Progenitor cell of endocrine pancreas (in vitro differentiated cells): Measurements from ENCODE around the gene ODAD2. TPM values are rescaled to one million over a fixed set of nuclear protein-coding genes. Genes with fewer than 3 reads are reported as not detected.

Experiments used
- DNase-seq: peaks from one replicate; pipeline ENCODE4 v3.0.0; 2021; ENCODE audit warnings: low spot score; ENCODE audit not compliant: unreplicated experiment
- H3K27ac Mint-ChIP-seq: 2 replicates; pipeline ENCODE4 v1.8.0; 2021; ENCODE audit warnings: mild to moderate bottlenecking, moderate library complexity, mixed read lengths
- H3K27me3 Mint-ChIP-seq: 2 replicates; pipeline ENCODE4 v1.8.0; 2021; ENCODE audit warnings: mixed read lengths
- H3K36me3 Mint-ChIP-seq: 2 replicates; pipeline ENCODE4 v1.8.0; 2022; ENCODE audit warnings: mixed read lengths; ENCODE audit not compliant: insufficient read depth
- H3K4me1 Mint-ChIP-seq: 2 replicates; pipeline ENCODE4 v1.8.0; 2021; ENCODE audit warnings: low read depth, mixed read lengths
- H3K4me3 Mint-ChIP-seq: 2 replicates; pipeline ENCODE4 v1.8.0; 2021; ENCODE audit warnings: low read depth, mild to moderate bottlenecking, moderate library complexity, mixed read lengths
- H3K9me3 Mint-ChIP-seq: 2 replicates; pipeline ENCODE4 v1.8.0; 2021; ENCODE audit warnings: low read depth, mixed read lengths
- CTCF ChIP-seq: fragments of 200-600 bp; sonication (generic); IDR thresholded peaks from one replicate; pipeline ENCODE4 v1.5.0; 2021; ENCODE audit warnings: antibody characterized with exemption, mild to moderate bottlenecking; ENCODE audit not compliant: unreplicated experiment
- total RNA-seq: library from RNA; stranded (reverse); gene quantifications from 2 replicates; pipeline ENCODE4 v1.2.1, GENCODE V29; 2021

Gene ODAD2
- total RNA-seq, 1 donor from 2014 or later = 0.67 TPM

DNA sequence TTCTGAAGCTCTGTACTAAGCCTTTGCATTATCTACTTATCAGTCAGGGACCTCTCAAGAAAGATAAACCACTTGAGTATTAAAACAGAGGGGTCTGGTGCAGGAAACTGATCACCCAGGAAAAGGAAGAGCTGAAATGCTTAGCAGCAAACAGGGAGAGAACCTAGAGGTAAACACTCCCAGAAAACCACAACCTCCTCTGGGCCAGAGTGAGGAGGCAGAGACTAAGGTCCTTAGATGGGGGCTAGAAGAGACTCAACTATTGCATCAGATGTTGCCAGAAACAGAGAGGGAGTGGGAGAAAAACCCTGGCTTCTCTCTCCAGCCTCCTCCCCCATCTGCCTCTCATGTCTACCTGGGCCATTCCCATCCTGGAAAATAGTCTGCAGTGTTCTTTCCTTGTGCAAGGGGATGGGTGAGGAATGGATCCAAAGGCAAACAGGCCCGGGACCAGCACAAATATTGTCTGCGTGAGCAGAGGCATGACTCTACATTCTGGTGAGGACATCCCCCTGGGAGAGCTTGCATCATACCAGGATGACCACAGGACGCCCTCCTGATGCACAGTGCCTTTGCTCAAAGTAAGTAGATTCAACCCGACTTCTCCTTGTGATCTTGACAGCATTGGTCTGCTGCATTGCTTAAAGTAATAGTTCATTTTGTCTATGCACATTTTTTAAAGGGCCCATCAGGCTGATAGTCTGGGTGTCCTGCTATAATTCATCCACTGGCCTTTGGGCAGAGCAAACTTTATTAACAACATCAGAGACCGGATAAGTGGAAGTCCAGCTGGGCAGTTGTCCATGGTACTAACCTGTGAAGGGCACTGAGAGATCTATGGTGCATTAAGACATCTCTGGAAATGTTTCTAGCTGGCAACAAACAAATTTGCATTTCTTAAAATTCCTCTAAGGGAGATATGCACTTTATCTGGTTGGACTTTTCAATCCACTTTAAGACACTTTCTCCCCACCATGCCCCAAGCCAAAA lies 22.4 kb upstream of the ODAD2 start:
- DNase-seq = no peak
- H3K27ac Mint-ChIP-seq = no peak overlapping the region
- H3K4me1 Mint-ChIP-seq = no peaks in the 10 kb centered on the region
- no peaks in the 10 kb centered on the region for H3K36me3 Mint-ChIP-seq
- no peaks in the 10 kb centered on the region for H3K9me3 Mint-ChIP-seq
- H3K4me3 Mint-ChIP-seq = no peak overlapping the region
- no peaks in the 10 kb centered on the region for H3K27me3 Mint-ChIP-seq
- no peak for TF ChIP-seq CTCF

- TF ChIP-seq CTCF = no peak
- no peaks in the 10 kb centered on the region for H3K36me3 Mint-ChIP-seq
- no peaks in the 10 kb centered on the region for H3K9me3 Mint-ChIP-seq
- no peak for DNase-seq
- H3K27me3 Mint-ChIP-seq = no peaks in the 10 kb centered on the region
- H3K4me3 Mint-ChIP-seq = no peak overlapping the region
- no peak overlapping the region for H3K27ac Mint-ChIP-seq
- no peaks in the 10 kb centered on the region for H3K4me1 Mint-ChIP-seq
These were observed 21.4 kb upstream of the ODAD2 start for GRCh38 chr10:28020080-28020860.

- Mint-ChIP-seq H3K9me3 (peaks cover 5% of the 10 kb centered on the region), H3K27ac (no peak overlapping the region), H3K4me3 (no peak overlapping the region), H3K4me1 (no peaks in the 10 kb centered on the region), H3K27me3 (peaks cover 3% of the 10 kb centered on the region), H3K36me3 (peaks cover 2% of the 10 kb centered on the region)
- no peak for TF ChIP-seq CTCF
- no peak for DNase-seq
These were observed 15.8 kb upstream of the ODAD2 start for GRCh38 chr10:28014651-28015050.

DNA sequence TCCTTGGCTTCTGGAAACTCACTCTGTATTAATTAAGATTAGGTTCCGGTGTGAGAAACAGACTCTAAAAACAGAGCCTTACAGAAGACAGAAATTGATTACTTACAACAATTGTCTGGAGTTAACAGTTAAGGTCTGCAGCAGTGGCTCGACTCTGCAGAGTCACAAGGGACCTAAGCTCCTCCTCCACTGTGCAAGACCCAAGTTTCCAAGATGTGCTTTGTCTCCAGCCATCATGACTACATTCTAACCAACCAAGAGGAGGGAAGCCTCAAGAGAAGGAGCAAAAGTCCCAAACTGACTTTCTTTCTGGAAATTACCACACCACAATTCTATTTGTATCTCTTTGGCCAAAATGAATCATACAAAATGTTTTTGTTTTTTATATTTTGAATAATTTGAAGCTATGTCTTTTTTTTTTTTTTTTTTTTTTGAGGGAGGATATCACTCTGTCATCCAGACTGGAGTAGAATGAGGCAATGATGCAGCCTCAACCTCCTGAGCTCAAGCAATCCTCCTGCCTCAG lies 14.2 kb upstream of the ODAD2 start:
- DNase-seq = no peak
- H3K9me3 Mint-ChIP-seq = peaks cover 5% of the 10 kb centered on the region
- H3K27ac Mint-ChIP-seq = no peak overlapping the region
- no peak overlapping the region for H3K4me3 Mint-ChIP-seq
- peaks cover 3% of the 10 kb centered on the region for H3K27me3 Mint-ChIP-seq
- TF ChIP-seq CTCF = no peak
- H3K36me3 Mint-ChIP-seq = peaks cover 2% of the 10 kb centered on the region
- no peaks in the 10 kb centered on the region for H3K4me1 Mint-ChIP-seq

DNA sequence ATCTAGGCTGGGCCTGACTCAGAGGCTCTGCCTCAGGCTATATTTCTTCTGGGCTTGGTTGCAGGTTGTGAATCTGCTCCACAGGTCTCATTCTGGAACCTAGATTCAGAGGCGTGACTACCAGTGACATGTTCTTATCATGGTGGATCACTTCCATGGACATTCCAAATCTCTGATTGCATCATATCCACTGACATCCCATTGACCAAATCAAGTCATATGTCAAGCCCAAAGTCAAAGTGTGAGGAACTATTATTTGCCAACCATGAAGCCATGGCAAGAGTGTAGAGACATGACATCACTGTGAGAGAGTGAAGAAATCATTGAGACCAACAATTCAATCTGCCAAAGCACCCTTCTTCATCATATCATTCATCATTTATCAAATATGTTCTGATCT lies 11.9 kb upstream of the ODAD2 start:
- Mint-ChIP-seq H3K27me3 (peaks cover 3% of the 10 kb centered on the region), H3K4me1 (no peaks in the 10 kb centered on the region), H3K36me3 (peaks cover 2% of the 10 kb centered on the region), H3K27ac (no peak overlapping the region), H3K4me3 (no peak overlapping the region), H3K9me3 (peaks cover 5% of the 10 kb centered on the region)
- no peak for TF ChIP-seq CTCF
- DNase-seq = no peak
